Measurements from ENCODE around the gene SYMPK. TPM values are rescaled to one million over a fixed set of nuclear protein-coding genes. Genes with fewer than 3 reads are reported as not detected.
"Not testable (repeated sequence)": the region's sequence is repeated elsewhere in the genome, so short reads cannot be mapped to it uniquely, and the experiment has no call there.

The SYMPK gene
- polyA plus RNA-seq, 3 donors = 25.9 to 57.0 (median 36.8) TPM

GRCh38 chr19:45817010-45817724 is 45.8 kb downstream of the SYMPK start:
- 17 to 23% (median 22%) methylated on average over 24 of the region's 24 CpGs for WGBS, 3 donors

GRCh38 chr19:45816236-45817009 is 46.5 kb downstream of the SYMPK start:
- 71 to 75% (median 73%) methylated on average over 14 to 18 of the region's 18 CpGs for WGBS, 3 donors
- H3K27ac ChIP-seq (ENCODE audit: low read depth, low read length) = no peak overlapping the region

More at GRCh38 chr19:45817010-45817724, 45.8 kb downstream of the SYMPK start:
- no peak overlapping the region for H3K27ac ChIP-seq (ENCODE audit: low read depth, low read length)

- WGBS, 3 donors = 12 to 54% (median 16%) methylated on average over 37 to 44 of the region's 44 CpGs
- no peak overlapping the region for H3K27ac ChIP-seq (ENCODE audit: low read depth, low read length)
Measured at GRCh38 chr19:45815481-45816216, 47.3 kb downstream of the SYMPK start.

GRCh38 chr19:45814851-45815480 is 48.0 kb downstream of the SYMPK start, which contains the start of gene RSPH6A:
TSS of gene RSPH6A (minus strand) at chr19:45815308. CDS start at chr19:45815176, 132 bp downstream.
- 38 to 60% (median 38%) methylated on average over 27 to 40 of the region's 40 CpGs for WGBS, 3 donors
- no peak within 1 kb of the TSS for H3K27ac ChIP-seq (ENCODE audit: low read depth, low read length)

GRCh38 chr19:45814166-45814780 is 48.7 kb downstream of the SYMPK start:
- no peak overlapping the region for H3K27ac ChIP-seq (ENCODE audit: low read depth, low read length)
- WGBS, 3 donors = 82 to 87% (median 87%) methylated on average over 12 of the region's 12 CpGs

GRCh38 chr19:45812297-45812696 is 50.6 kb downstream of the SYMPK start:
- H3K27ac ChIP-seq (ENCODE audit: low read depth, low read length) = no peak overlapping the region
- WGBS, 3 donors = 93 to 95% (median 94%) methylated on average over 6 of the region's 6 CpGs

GRCh38 chr19:45809643-45810159 is 53.2 kb downstream of the SYMPK start:
- no peak overlapping the region for H3K27ac ChIP-seq (ENCODE audit: low read depth, low read length)
- WGBS, 3 donors = 28 to 66% (median 35%) methylated on average over 7 of the region's 7 CpGs

- H3K27ac ChIP-seq (ENCODE audit: low read depth, low read length) = no peak overlapping the region
Measured at GRCh38 chr19:45805719-45806118, 57.2 kb downstream of the SYMPK start.

GRCh38 chr19:45804959-45805230 is 58.1 kb downstream of the SYMPK start:
- H3K27ac ChIP-seq (ENCODE audit: low read depth, low read length) = no peak overlapping the region
- WGBS, 3 donors = 87 to 90% (median 88%) methylated on average over 8 of the region's 8 CpGs

- H3K27ac ChIP-seq (ENCODE audit: low read depth, low read length) = no peak overlapping the region
- 86 to 91% (median 88%) methylated on average over 55 to 57 of the region's 57 CpGs for WGBS, 3 donors
Measured at GRCh38 chr19:45804140-45804958, 58.6 kb downstream of the SYMPK start.

- H3K27ac ChIP-seq (ENCODE audit: low read depth, low read length) = no peak overlapping the region
- 76 to 87% (median 78%) methylated on average over 7 of the region's 7 CpGs for WGBS, 3 donors
Measured at GRCh38 chr19:45801603-45802175, 61.3 kb downstream of the SYMPK start.

- no peak overlapping the region for H3K27ac ChIP-seq (ENCODE audit: low read depth, low read length)
- 79 to 83% (median 80%) methylated on average over 8 of the region's 8 CpGs for whole genome bisulfite sequencing, 3 donors
Measured at GRCh38 chr19:45800070-45800553, 62.8 kb downstream of the SYMPK start.

- 76 to 83% (median 79%) methylated on average over 5 of the region's 5 CpGs for WGBS, 3 donors
- not testable (repeated sequence) for H3K27ac ChIP-seq (ENCODE audit: low read depth, low read length)
Measured at GRCh38 chr19:45799541-45799940, 63.4 kb downstream of the SYMPK start.

GRCh38 chr19:45798995-45799517 is 63.9 kb downstream of the SYMPK start:
- no peak overlapping the region for H3K27ac ChIP-seq (ENCODE audit: low read depth, low read length)
- WGBS, 3 donors = 3 to 4% (median 4%) methylated on average over 10 of the region's 10 CpGs

GRCh38 chr19:45794627-45795026 is 68.3 kb downstream of the SYMPK start:
- WGBS, 3 donors = 74 to 85% (median 76%) methylated on average over 2 of the region's 2 CpGs

GRCh38 chr19:45793876-45794275 is 69.1 kb downstream of the SYMPK start:
- H3K27ac ChIP-seq (ENCODE audit: low read depth, low read length) = no peak overlapping the region
- 43 to 50% (median 46%) methylated on average over 6 of the region's 6 CpGs for WGBS, 3 donors

More at GRCh38 chr19:45794627-45795026, 68.3 kb downstream of the SYMPK start:
- no peak overlapping the region for H3K27ac ChIP-seq (ENCODE audit: low read depth, low read length)

- WGBS, 3 donors = 29 to 39% (median 36%) methylated on average over 3 of the region's 3 CpGs
- no peak overlapping the region for H3K27ac ChIP-seq (ENCODE audit: low read depth, low read length)
Measured at GRCh38 chr19:45793178-45793564, 69.8 kb downstream of the SYMPK start.
